NCI-H1436 (cell line): ENCODE results near the gene TOR2A.
"Not testable (repeated sequence)": the region's sequence is repeated elsewhere in the genome, so short reads cannot be mapped to it uniquely, and the experiment has no call there.

Experiments
- DNase-seq: peaks from one replicate; lab custom pipeline; 2025; lab: John Stamatoyannopoulos, UW

Gene TOR2A

DNA sequence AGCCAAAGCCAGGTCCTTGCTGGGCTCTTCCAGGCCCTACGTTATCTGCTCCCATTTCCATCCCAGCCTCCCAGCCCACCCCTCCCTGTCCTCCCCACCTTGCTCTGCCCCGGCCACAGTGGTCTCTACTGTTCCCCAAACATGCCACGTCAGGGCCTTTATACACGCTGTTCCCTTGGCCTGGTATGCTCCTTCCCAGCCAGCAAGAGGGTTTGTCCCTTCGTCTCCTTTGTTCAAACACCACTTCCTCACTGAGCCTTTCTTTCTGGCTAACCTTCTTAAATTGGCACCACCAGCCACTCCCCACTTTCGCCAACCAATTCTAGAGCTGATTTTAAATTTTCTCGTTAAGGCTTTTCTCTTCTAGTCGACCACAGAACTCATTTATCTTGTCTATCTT, 33.6 kb upstream of the TOR2A start:
- DNase-seq = no peak

DNA sequence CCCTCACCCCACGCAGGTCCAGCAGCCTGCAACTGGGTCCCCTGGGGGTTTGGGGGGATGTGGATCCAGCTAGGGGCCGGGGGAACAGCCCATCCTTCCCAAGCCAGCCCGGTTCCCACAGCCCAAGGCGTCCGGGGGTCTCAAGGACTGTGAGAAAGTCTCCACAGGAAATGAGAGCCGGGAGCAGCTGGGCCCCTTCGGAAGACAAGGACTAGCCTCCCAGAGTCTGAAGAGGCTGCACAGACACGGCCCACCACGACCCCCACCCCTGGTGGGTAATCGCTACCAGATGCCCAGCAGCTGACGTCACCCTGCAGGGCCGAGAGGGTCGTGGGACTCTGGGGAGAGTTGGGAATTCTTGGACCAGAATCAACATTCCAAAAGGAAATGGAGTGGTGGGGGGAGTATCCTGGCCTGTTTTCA, 32.8 kb upstream of the TOR2A start:
- no peak for DNase-seq

DNA sequence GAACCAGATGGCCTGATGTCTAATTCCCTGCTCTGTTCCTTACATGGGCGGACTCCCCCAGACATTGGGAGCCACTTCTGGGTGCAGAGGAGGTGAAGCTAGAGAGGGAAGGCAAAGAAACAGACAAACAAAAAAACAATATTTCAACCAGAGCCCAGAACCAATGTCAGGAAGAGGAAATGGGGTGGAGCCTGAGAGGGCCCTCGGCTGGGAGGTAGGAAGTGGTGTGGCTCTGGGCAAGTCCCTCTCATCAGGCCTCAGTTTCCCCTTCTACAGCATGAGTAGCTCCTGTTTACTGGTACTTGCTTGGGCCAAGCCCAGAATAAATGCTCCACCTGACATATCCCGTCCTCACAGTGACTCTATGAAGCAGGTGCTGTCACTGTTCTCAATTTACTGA, 32.3 kb upstream of the TOR2A start:
- DNase-seq = no peak

DNA sequence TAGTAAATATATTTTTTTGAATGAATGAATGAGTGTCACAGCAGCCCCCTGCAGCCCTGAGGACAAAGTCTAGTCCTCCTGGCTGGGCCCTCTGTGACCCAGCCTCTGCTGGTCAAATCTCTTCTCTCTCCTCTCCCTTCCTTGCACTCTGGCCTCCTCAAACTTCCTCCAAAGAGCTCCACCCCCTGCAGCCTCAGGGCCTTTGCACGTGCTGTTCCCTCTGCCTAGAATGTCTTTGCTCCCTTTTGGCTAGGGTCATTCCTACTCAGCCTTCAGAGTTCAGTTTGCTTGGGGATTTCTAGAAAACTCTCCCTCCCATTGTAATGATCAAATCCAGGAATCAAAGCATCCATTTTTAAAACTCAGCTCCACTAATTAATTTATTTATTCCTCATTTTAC, 30.3 kb upstream of the TOR2A start:
- no peak for DNase-seq

DNA sequence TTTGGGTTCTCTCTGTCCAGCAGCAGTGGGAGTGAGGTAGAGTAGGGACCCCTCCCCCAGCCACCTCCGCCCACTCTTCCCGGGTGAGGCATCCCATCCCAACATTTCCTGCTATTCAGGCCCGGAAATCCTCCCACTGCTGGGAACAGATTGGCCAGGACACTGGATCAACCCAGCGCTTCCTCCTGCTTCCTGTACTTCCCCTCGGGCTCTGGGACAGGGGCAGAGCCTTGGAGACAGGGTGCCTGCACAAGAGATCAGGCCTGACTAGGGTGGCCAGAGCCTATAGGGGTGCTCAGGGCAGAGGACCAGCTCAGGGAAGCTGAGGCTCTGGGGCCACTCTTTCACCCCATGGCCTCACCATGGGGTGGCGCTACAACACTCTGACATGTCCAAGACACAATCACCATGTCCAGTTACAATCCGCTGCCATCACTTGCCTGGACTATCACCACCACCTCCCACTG, 28.9 kb upstream of the TOR2A start:
- DNase-seq = no peak

DNA sequence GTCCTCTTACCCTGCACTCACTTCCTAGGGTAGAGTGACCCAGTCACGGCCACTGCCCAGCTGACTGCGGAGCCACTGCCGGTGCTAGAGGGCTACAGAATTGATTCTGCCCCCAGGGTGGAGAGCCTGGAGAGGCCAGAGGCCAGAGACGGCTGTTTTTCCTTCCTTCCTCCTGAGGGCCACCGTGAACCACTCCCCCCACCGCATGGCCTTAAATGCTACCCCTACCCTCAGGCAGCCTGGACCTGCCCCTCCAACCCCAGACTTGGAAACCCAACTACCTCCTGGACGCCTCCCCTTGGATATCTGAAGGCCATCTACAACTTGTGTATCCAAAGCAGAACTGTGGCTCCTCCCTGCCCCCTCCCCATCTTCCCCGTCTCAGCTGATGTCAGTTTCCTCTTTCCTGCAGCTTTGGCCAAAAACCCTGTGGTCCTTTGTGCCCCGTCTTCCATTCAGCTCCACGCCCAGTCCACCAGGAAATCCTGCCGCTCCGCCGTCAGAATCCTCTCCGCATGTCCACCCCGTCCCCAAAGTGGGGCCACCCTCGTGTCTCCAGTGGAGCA, 27.1 kb upstream of the TOR2A start:
- no peak for DNase-seq

DNA sequence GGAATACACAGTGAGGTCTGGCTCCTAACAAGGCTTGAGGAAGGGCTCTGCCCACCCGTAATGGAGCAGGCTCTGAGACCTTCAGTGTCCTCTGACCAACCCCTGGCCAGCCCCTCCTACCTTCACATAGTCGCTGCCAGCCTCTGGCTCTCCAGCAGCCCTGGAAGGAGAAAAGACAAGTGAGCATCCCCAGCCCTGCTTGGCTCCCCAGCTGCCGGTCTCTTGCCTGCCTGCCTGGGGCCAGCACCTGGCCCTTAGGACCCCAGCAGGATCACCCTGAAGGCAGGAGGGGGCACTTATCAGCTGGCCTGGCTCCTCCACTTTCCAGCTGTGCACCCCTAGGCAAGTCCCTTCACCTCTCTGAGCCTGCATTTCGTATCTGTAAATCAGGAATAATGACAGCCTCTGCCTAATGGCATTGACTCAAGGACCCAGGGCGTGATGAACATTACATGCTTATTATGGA, 26.4 kb upstream of the TOR2A start:
- no peak for DNase-seq

DNA sequence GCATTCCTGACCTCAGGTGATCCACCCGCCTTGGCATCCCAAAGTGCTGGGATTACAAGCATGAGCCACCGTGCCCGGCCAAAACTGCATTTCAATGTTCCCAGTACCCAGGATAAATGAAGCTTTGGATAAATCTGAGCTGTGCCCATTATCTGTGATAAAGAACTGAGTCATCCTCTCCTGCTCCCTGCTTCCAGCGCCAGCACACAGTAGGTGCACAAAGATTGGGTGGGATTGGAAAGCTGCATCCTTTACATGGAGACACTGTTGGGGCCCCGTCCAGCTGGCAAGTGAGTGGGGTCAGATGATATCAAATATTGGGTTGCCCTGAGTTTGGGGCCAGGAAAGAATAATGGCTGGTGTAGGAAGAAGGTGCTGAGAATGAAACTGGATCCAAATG, 26.0 kb upstream of the TOR2A start:
- DNase-seq = no peak

DNA sequence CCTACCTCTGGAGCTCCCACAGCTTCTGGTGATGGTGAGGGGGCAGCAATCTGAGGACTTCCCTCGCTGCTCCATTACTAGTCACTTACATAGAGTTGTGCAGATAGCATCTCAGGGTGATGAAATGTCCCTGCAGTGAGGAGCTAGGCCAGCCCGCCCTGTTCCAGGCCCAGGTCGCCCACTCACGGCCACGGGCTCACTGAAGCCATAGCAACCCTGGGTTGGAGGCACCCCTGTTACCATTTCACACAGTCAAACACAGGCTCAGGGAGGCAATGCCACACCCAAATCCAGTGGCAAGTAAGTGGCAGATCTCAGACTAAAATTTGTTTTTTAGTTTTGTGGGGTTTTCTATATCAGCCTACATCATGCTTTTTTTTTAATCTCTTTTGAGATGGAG, 23.7 kb upstream of the TOR2A start:
- no peak for DNase-seq

DNA sequence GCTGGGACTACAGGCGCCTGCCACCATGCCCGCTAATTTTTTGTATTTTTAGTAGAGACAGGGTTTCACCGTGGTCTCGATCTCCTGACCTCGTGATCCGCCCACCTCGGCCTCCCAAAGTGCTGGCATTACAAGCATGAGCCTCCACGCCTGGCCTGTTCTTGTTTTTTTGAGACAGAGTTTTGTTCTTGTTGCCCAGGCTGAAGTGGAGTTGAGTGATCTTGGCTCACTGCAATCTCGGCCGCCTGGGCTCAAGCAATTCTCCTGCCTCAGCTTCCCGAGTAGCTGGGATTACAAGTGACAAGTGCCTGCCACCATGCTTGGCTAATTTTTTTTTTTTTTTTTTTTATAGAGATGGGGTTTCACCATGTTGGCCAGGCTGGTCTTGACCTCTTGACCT, 21.7 kb upstream of the TOR2A start:
- not testable (repeated sequence) for DNase-seq

DNA sequence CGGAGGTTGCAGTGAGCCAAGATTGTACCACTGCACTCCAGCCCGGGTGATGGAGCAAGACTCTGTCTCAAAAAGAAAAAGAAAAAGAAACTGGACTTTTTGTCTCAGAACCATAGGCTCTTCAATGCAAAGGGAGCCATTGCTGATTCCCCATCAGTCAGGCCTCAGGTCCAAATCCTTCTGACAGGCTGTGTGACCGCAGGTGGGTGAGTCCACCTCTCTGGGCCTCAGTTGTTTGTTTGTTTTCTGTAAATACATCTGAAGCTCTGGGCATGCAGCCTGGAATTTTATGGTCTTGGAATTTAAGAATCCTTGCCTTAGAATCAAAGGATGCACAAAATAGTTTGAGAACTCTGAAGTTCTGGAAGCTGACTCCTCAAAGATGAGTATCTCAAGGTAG, 21.1 kb upstream of the TOR2A start:
- DNase-seq = no peak

DNA sequence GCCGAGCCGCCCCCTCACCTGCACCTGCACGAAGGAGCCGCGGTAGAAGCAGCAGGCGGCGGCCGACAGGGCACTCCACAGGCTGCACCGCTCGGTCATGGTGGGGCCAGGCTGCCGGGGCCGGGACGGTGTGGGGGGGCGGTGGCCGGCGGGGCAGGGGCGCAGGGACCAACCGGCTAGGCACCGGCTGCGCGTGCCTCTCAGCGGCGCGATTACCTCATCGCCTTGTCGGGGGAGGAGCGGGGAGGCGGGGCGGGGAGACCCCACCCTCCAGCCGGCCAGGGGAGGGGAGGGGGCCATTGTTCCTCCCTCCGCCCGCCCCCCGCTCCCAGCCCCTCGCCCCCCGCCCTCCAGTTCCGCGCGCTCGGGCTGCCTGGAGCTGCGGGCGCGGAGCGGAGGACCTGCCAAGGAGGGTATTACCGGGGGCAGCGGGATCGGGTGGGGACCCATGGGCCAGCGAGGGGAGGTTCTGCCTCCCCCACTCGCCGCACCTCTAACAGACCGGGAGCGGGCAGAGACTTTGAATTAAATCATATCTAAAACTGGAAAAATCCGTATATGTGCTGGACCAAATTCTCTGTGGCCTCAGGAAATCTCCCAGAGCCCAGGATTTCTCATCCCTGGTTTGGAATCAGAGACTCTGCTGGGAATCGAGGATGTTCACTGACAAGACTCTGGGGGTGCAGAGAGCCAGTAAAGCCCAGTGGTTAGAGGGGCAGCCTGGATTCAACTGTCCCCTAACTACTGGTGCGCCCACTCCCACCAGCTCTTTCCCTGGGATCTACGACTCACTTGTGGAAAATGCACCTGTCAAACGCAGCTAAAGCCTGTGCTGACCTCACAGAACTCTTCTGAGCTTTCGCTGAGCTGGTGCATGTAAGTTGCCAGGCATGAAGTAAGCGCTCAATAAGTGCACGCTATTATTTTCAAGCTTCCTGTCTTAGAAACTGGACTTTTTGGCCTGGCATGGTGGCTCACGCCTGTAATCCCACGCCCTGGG, 20.3 kb upstream of the TOR2A start:
- peak; percentile 46 for DNase-seq

DNA sequence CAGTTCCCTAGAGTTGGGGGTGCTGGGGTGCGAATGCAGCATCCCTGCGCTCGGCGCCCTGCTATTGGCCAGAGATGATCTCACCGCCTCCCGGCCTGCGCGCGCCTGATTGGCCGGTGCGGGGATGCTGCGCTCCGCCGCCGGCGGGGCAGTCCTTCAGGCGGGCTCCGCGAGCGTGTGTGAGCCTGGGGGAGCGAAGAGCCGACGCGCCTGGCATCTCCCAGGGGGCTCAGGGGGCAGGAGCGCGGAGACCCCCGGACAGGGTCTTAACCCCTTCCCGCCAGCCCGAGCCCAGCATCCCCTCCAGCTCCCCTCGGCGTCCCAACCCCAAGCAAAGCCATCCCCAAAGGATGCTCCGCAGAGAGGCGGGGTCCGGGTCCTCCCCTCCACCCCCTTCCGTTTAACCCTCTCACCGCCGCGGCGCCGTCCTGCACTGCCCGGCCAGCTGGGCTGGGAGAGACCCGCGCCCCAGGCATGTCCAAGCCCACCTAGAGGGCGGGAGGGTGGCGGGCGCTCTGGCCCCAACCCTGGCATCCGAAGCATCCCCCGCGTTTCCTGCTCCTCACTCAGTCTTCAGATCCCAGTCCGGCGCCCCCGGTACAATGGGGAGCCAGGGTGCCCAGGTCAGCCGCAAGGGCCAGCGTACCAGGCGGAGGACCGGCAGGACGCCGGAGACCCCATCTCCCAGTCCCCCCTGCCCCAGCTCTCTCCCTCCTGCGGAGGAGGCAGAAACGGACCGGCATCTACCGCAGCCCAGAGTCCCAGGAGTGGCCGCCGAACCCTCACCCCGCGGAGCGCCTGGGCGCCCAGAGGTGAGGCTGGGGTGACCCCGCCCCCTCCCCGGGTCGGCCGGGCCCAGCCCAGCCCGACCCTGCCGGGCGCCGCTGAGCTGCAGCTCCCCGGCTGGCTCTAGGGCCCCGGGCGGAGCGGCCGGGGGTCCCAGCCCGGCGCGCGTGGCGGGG, 19.3 kb upstream of the TOR2A start:
- peak; percentile 23 for DNase-seq

DNA sequence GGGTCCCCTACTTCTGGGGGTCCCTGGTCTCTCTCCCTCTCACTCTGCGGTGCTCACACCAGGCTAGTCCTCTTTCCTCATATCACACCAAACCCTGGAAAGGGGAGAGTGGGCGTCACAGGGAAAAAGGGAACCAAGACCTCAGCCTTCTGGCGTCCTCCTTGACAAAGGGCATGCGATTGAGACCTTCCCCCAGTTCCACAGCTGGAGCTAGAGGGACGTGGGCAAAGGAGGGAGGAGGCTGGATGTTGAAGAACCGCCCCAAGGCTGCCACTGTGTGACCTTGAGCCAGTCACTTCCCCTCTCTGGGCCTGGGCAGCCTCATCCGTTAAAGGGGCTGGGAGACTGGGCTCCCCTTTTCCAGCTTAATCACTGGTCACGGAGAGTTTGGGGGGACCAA, 18.5 kb upstream of the TOR2A start:
- no peak for DNase-seq

DNA sequence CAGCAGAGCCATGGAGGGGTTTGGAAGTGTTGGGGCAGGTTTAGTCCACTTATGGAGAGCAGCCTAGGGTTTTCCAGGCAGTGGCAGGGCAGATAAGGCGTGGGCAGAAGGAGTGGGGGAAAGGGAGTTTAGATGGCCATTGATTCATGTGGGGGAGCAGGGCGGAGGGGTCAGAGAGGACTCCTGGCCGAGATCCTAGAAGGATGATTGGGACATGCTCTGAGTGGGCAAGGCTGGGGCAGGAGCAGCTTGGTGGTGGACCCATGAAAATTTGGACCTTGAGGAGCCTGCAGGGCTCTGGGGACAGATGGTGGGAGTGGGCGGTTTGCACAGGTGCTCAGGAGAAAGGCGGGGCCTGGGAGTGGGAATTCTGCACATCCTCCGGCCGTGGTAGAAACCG, 18.1 kb upstream of the TOR2A start:
- no peak for DNase-seq

DNA sequence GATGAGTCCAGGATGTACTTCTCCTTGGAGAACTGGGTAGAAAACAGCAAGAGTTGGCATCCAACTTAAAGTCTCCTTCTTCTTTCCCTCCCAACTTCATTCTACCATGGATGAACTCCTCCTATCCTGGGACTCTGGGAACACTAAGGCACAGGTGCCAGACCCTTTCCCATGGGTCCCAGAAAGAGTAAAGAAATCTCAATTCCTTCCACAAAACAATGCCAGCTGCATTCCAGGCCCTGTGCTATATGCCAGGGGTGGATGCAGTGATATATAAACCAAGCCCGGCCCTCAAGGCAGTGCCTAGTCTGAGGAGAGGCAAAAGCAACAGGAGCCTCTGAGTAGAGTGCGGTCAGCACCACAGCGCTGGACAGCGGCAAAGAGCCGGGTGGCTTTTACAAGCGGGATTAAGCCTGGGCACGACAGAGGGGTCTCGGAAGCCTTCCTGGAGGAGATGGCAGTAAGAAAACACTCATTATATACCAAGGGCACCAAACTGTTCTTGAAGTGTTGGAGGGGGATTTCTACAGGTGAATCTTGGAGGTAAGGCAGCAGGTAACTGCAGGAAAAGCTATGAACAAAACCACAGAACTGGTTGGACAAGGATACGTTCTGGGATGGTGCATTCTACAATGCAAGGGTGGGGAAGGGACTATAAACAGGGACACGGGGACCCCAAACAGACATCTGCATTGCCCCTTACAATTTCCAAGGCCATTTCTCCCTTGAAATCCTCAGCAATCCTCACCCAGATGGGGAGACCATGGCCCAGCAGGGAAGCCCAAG, 16.4 kb upstream of the TOR2A start:
- DNase-seq = no peak

DNA sequence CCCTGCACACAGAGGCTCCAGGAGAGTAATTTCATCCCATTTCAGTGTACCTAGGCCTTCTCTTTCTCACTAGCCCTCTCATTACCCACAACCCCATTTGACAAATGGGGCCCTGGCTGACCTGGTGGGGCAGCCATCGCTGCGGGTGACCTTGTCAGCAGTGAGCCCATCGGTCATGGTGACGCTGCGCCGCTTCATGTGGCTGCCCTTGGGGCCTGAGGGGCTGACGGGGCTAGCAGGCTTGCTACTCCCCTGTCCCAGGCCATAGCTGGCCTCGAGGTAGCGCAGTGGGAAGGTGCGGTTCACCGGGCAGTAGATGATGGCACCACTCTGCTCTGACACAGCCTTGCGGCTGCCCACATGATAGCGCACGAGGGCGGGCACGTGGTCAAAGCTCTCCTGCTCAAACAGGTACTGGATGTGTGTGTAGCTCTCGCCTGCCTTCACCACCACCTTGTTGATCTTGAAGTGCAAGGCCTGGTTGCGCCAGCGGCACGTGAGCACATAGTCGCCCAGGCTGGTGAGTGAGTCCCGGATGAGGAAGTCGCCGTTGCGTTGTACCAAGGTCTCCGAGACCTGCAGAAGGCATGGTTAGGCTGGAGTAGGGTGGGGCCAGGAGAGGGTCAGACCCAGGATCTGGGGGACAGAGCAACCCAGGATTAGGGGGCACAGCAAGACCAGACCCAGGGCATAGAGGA, 14.1 kb upstream of the TOR2A start:
- DNase-seq = no peak

DNA sequence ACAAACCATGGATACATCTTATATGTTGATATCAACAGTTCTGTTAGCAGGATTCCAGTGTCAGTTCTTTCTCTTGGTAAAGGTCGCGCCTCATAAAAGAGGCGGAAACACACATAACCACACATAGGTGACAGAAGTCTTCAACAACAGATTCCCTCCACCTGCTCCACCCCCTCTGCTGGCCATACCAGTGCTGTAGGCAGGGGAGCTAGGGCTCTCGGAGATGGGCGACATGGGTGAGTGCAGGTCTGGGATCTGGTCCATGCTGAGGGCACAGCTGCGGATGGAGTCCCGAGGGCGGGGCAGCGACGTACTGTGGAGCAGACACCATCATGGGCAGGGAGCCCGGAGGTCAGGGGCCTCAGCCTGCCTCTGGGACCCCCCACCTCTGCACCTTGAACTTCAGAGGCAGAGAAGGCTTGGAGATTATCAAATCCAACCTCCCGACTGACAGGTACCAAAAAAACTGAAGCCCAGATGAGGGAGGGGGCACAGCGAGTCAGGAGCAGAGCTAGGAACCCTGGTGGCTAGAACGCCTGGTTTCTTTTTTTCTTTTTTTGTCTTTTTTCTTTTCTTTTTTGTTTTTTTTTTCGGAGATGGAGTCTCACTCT, 12.0 kb upstream of the TOR2A start:
- DNase-seq = no peak

DNA sequence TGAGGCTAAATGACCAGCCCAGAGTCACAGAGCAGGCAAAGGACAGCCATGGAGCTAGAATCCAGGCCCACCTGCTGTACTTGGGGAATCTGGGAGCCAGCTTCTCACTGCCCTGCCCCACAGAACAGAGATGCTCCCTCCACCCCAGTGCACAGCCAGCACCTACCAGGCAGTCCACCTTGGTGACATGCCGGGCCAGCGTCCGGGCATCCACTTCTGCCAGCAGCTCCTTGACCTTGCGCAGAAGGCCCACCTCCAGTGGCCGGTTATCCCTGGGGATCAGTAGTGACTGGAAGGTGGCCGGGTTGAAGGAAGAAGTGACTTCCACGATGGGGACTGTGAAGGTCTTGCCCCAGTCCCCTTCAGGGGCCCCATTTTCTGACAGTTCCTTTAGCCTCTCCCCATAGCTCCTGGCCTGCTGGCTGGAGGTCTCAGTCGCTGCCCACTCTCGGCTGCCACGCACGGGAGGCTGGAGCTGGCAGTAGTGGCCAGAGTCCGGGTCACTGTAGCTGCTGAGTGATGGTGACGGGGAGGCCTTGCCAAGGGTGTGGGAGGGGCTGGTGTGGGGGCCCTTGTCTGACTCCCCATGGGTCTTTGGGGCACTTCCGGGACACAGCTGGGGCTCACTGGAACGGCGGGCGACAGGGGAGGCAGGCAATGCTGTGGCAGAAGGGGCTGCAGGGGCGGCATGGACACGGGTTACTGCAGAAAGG, 9.5 kb upstream of the TOR2A start:
- DNase-seq = no peak
